Measurements from ENCODE around the gene CALML5.

- TF ChIP-seq CTCF (IDR thresholded peaks at IDR 0.05; ENCODE audit: low read depth, low read length, poor library complexity, severe bottlenecking) (no peak), EZH2phosphoT487 (IDR thresholded peaks at IDR 0.05; ENCODE audit: borderline replicate concordance, low read length) (no peak)
These were observed at the start of gene CALML5 for GRCh38 chr10:5499493-5500140.
